Kidney (tissue), 14 donors: Measurements from ENCODE around the gene CHAF1A. TPM values are rescaled to one million over a fixed set of nuclear protein-coding genes. Genes with fewer than 3 reads are reported as not detected.

Experiments used
- DNase-seq, 5 donors: peaks; one replicate each; pipeline ENCODE4 v3.0.0-alpha.2; 2013 to 2020
- FAIRE-seq: peaks from 2 replicates; lab custom pipeline; 2012; peaks lifted over from hg19 to GRCh38; lab: Jason Lieb, UNC
- H3K27ac ChIP-seq, 2 donors: one replicate each; pipeline ENCODE4 v1.7.0; 2013; ENCODE audit warnings: low read depth in 2 of 2, low read length in 2 of 2, inconsistent platforms in 1 of 2
- H3K27me3 ChIP-seq: one replicate; pipeline ENCODE4 v1.7.1; 2013; ENCODE audit warnings: low read length, inconsistent platforms; ENCODE audit not compliant: control insufficient read depth, insufficient read depth
- H3K36me3 ChIP-seq, 3 donors: one replicate each; pipeline versions ENCODE4 v1.7.0 to v1.7.1; 2013; ENCODE audit warnings: low read length in 3 of 3, control low read depth in 1 of 3, inconsistent platforms in 1 of 3; ENCODE audit not compliant: insufficient read depth in 3 of 3, control insufficient read depth in 2 of 3
- H3K4me1 ChIP-seq, 3 donors: one replicate each; pipeline versions ENCODE4 v1.7.0 to v1.7.1; 2013; ENCODE audit warnings: low read length in 3 of 3, inconsistent platforms in 1 of 3, low read depth in 1 of 3; ENCODE audit not compliant: control insufficient read depth in 2 of 3, insufficient read depth in 2 of 3
- H3K4me3 ChIP-seq, 3 donors: one replicate each; pipeline versions ENCODE4 v1.7.0 to v1.8.1; 2013; ENCODE audit warnings: low read length in 3 of 3, control low read depth in 1 of 3, inconsistent platforms in 1 of 3
- H3K9ac ChIP-seq, 3 donors: one replicate each; pipeline versions ENCODE4 v1.7.0 to v1.7.1; 2013; ENCODE audit warnings: low read length in 3 of 3, control low read depth in 1 of 3, inconsistent platforms in 1 of 3
- H3K9me3 ChIP-seq, 3 donors: one replicate each; pipeline versions ENCODE4 v1.7.0 to v1.7.1; 2013; ENCODE audit warnings: low read length in 3 of 3, control low read depth in 1 of 3, inconsistent platforms in 1 of 3; ENCODE audit not compliant: control insufficient read depth in 2 of 3, insufficient read depth in 1 of 3
- intact Hi-C: fragments of 100-400 bp; cut with DNase I; formaldehyde crosslinking; loops from one replicate; pipeline ENCODE4 v1.11.1; 2022
- polyA plus RNA-seq: library from polyadenylated mRNA; stranded (reverse); fragments of 350-450 nt; fragmentation: Illumina TruSeq; extraction: RNeasy Lipid Tissue Mini Kit (QIAGEN cat#74804); gene quantifications from one replicate; pipeline ENCODE4 v1.2.3, GENCODE V29; 2014; ENCODE audit warnings: low read depth, low replicate concordance; ENCODE audit not compliant: insufficient read depth
- total RNA-seq: library from RNA; stranded (reverse); fragmentation: NEBNext Ultra II Directional; extraction: Animal tissue kit (Norgen Biotek cat#: 25700); gene quantifications from one replicate; pipeline ENCODE4 v1.2.1, GENCODE V29; 2021
- TF ChIP-seq, protein P1 (sequence below): IDR thresholded peaks from 3 replicates; pipeline ENCODE4 v1.5.1; 2012; ENCODE audit warnings: mild to moderate bottlenecking, moderate library complexity, borderline replicate concordance; ENCODE audit not compliant: insufficient read depth; ENCODE audit errors: extremely low read depth
- donor health status: control.
- donor health status: control.
- donor health status: control.
- donor health status: control.
- donor health status: control.
- donor health status: DM: yes; HTN: yes; CAD: no.
- donor health status: Normal renal cell carcinoma (clear cell type).

Gene CHAF1A
- total and polyA plus RNA-seq, 2 donors from 2014 or later = 2.7 to 10.0 TPM

DNA sequence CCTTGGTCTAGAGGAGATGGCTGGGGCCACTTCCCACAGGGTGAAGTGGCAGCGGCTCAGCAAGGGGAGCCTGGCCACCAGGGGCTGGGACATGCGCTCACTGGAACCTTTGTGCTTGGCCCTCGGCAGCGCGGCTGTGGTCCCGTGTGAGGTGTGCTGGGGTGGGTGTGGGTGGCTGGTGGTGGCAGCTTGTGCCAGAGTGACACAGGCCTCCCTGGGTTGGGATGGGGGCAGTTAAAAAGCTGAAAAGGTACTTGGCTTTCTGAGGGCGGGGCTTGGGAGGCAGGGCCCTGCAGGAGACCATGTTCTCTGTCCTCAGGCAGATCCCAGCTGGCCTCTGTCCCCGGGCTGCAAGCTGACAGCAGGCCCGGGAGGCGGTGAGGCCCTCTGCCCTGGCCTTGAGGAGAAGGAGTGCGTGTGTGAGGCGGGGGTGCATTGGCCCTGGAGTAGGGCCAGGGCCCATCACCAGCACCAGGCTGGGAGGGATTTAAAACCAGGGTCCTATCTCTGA lies 41.7 kb upstream of the CHAF1A start:
- Histone ChIP-seq H3K36me3 (peaks cover 0 to 27% (median 9%) of the 10 kb centered on the region in 3 donors), H3K9ac (no peak overlapping the region), H3K4me3 (no peak overlapping the region), H3K4me1 (no peaks in the 10 kb centered on the region), H3K27ac (no peak overlapping the region), H3K27me3 (no peaks in the 10 kb centered on the region), H3K9me3 (no peaks in the 10 kb centered on the region)
- FAIRE-seq (no peak), DNase-seq (peak in 2 of 5 donors; percentile 87 to 88)
- intact Hi-C loops = no loop called here
- TF ChIP-seq, protein P1, sequence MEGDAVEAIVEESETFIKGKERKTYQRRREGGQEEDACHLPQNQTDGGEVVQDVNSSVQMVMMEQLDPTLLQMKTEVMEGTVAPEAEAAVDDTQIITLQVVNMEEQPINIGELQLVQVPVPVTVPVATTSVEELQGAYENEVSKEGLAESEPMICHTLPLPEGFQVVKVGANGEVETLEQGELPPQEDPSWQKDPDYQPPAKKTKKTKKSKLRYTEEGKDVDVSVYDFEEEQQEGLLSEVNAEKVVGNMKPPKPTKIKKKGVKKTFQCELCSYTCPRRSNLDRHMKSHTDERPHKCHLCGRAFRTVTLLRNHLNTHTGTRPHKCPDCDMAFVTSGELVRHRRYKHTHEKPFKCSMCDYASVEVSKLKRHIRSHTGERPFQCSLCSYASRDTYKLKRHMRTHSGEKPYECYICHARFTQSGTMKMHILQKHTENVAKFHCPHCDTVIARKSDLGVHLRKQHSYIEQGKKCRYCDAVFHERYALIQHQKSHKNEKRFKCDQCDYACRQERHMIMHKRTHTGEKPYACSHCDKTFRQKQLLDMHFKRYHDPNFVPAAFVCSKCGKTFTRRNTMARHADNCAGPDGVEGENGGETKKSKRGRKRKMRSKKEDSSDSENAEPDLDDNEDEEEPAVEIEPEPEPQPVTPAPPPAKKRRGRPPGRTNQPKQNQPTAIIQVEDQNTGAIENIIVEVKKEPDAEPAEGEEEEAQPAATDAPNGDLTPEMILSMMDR = no peak

GRCh38 chr19:4361152-4362046 lies 41.0 kb upstream of the CHAF1A start:
- DNase-seq (peak in 2 of 5 donors; percentile 67 to 79), FAIRE-seq (no peak)
- Histone ChIP-seq H3K27ac (no peak overlapping the region), H3K4me1 (no peaks in the 10 kb centered on the region), H3K36me3 (peaks cover 0 to 29% (median 12%) of the 10 kb centered on the region in 3 donors), H3K9me3 (no peaks in the 10 kb centered on the region), H3K4me3 (no peak overlapping the region), H3K27me3 (no peaks in the 10 kb centered on the region), H3K9ac (no peak overlapping the region)
- intact Hi-C loops = no loop called here
- TF ChIP-seq, protein P1 = no peak

GRCh38 chr19:4362101-4362828 lies 40.2 kb upstream of the CHAF1A start:
- no peaks in the 10 kb centered on the region for H3K4me1 ChIP-seq
- TF ChIP-seq, protein P1 = no peak
- no peaks in the 10 kb centered on the region for H3K9me3 ChIP-seq
- H3K27me3 ChIP-seq = no peaks in the 10 kb centered on the region
- H3K27ac ChIP-seq = no peak overlapping the region
- H3K36me3 ChIP-seq = peaks cover 0 to 33% (median 12%) of the 10 kb centered on the region in 3 donors
- no peak overlapping the region for H3K9ac ChIP-seq
- intact Hi-C loops = no loop called here
- no peak for FAIRE-seq
- H3K4me3 ChIP-seq = no peak overlapping the region
- peak in 2 of 5 donors; percentile 63 to 76 for DNase-seq
